D721Med (cell line): ENCODE results near the gene KAZALD1.

Source experiments
- DNase-seq: peaks from one replicate; pipeline ENCODE4 v3.0.0; 2011; ENCODE audit warnings: low spot score; ENCODE audit not compliant: insufficient read length
- FAIRE-seq: peaks from 2 replicates; lab custom pipeline; 2011; peaks lifted over from hg19 to GRCh38; lab: Jason Lieb, UNC
- CTCF ChIP-seq: IDR thresholded peaks from 2 replicates; pipeline ENCODE4 v1.5.1; 2012; ENCODE audit warnings: mild to moderate bottlenecking, control low read depth; ENCODE audit not compliant: insufficient read depth; ENCODE audit errors: missing control alignments

The KAZALD1 gene

DNA sequence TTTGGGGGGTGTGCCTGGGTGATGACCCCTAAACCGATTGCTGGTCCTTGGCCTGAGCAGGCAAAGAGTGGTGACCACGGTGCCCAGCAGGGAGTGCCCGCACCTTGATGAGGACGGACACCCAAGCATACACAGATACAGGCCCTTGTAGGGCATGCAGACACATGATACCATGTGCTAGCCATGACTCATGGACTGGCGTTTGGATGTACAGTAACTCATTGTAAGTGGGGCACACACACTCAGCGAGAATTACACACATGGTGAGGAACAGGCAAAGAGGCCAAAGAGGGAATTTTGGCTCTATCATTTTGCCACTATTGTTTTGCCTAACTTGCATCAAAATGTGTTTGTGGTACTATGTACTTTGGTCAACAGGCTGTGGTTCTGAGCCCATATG lies 24.1 kb downstream of the KAZALD1 start:
- FAIRE-seq = no peak
- no peak for DNase-seq
- TF ChIP-seq CTCF = no peak

GRCh38 chr10:101087376-101087775 lies 25.6 kb downstream of the KAZALD1 start:
- no peak for TF ChIP-seq CTCF
- DNase-seq (no peak), FAIRE-seq (no peak)

- FAIRE-seq (no peak), DNase-seq (no peak)
- no peak for TF ChIP-seq CTCF
These were observed 26.2 kb downstream of the KAZALD1 start for GRCh38 chr10:101087965-101088364.

DNA sequence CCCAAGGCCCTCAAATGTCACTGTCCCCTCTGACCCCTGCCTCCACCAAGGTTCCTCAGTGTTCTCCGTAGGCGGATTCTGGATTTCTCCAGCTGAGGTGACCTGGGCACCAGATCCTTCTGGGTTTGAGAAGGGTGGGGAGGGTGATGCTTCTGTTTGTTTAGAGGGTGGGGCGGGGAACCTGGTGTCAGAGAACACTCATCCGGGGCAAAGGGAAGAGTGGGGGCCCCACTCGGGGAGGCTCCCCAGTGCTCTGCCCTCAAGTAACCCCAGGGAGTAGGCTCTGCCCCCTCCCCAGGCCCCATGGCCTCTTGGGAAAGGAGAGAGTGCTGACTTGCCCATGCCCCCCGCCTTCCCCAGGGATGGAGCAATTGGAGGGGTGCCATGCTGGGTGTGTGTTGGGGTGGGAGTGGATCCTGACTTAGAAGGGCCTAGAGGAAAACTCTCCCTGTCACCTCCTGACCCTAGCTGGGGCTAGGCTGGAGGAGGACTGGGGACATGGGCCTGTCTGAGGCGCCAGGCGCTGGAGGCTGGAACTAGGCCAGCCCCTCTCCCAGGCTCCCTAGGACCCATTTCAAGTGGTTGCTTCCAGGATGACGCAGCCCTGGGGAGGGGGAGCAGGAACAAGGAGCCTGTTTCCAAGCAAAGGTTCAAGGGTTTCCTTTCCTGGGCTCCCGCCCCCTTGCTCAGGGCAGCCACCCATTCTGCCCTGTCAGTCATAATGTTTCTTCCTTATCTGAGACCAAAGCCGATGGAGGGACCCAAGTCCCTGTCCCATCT lies 27.9 kb downstream of the KAZALD1 start:
- no peak for FAIRE-seq
- TF ChIP-seq CTCF = no peak
- DNase-seq = no peak

- FAIRE-seq (no peak), DNase-seq (no peak)
- TF ChIP-seq CTCF = no peak
These were observed 28.8 kb downstream of the KAZALD1 start for GRCh38 chr10:101090597-101090996.

- TF ChIP-seq CTCF = no peak
- no peak for DNase-seq
- FAIRE-seq = no peak
These were observed 29.9 kb downstream of the KAZALD1 start for GRCh38 chr10:101091546-101092290.
